GM19035 (cell line): ENCODE measurements around the gene FAM8A1.

Source experiments
- ATAC-seq: cut with Tn5 transposase; IDR thresholded peaks from one replicate; pipeline ENCODE4 v1.9.1; 2021; ENCODE audit not compliant: unreplicated experiment

The FAM8A1 gene

DNA sequence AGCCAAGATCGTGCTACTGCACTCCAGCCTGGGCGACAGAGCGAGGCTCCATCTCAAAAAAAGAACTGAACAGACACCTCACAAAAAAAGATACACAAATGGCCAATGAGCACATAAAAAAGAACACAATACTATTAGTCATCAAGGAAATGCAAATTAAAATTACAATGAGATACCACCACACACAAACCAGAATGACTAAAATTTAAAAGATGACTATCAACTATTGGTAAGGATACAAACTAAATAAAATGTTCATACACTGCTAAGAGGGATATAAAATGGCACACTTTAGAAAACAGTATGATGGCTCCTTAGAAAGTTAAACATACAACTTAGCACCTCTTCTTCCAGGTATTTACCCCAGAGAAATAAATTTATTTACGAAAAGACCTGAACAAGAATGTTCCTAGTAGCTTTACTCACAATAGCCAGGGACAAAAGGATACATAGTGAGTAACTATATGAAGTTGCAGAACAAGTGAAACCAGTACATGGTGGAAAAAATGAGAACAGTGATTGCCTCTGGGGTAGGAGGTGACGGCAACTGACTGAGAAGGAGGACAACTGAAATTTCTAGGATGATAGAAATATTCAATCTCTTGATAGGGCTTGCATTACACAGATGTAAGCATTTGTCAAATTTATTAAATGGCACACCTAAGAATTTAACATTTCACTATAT, 53.2 kb downstream of the FAM8A1 start:
- no peak for ATAC-seq

DNA sequence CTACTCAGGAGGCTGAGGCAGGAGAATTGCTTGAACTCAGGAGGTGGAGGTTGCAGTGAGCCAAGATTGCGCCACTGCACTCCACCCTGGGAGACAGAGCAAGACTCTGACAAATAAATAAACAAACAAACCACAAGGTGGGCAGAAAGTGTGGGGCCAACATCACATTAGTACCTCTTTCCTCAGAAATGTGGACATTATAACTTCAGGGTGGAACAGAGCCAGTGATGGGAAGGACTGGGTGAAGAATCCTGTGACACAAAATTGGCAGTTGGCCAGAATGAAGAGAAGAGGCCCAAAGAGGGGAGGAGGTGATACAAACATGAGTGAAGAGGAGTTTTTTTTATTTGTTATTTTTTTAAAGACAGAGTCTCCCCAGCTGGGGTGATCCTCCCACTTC, 56.0 kb downstream of the FAM8A1 start:
- no peak for ATAC-seq

DNA sequence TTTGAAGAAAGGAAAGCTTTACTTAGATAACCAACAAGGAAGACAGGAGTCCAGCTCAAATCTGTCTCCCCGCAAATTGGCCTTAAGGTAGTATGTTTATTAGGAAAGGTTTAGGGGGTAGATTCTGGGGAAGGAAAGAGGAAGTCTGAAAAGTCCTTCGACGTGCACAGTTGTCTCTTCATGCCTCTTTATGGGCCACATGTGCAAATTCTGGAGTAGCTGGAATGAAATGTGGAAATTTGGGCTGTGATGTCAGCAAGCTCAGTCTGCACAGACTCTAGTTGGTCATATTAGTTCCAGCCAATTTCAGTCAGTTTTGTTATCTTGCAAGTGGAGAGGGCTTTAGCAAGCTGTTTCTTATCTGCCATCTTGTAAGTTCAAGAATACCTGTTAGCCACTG, 56.5 kb downstream of the FAM8A1 start:
- ATAC-seq: no peak
